ENCODE data around the gene PLS3. TPM values are rescaled to one million over a fixed set of nuclear protein-coding genes. Genes with fewer than 3 reads are reported as not detected.

PLS3 gene
- total and polyA plus RNA-seq, 9 donors, result 60.9 to 171 (median 111) TPM

DNA sequence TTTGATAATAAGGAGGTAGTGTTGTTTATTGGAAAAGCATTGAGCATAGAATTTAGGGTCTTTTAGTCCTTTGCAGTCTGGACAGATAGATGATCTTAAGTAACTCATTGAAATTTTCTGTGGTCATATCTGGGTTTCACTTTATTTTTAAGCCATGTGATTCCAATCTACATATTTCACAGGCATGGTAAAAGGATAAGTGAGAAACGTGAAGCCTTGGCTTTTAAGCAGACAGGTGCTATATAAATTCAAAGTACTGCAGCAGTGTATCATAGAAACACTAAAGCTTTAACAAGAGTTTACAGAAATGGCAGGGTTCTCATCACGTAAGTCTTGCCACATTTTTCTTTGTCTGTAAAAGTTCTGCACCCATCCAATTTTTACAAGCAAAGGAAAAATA, 4.9 kb downstream of the PLS3 start:
- no peak overlapping the region for H3K27ac ChIP-seq
- DNase-seq, result no peak
- intact Hi-C loops (cut with DNase I), result loop anchor here in 2 of 4 donors (10.0 kb wide), 2 partner anchors 69 to 221 kb away; no protein-coding TSS in a partner anchor
- H3K27me3 ChIP-seq, result no peaks in the 10 kb centered on the region
- TF ChIP-seq, protein P1, sequence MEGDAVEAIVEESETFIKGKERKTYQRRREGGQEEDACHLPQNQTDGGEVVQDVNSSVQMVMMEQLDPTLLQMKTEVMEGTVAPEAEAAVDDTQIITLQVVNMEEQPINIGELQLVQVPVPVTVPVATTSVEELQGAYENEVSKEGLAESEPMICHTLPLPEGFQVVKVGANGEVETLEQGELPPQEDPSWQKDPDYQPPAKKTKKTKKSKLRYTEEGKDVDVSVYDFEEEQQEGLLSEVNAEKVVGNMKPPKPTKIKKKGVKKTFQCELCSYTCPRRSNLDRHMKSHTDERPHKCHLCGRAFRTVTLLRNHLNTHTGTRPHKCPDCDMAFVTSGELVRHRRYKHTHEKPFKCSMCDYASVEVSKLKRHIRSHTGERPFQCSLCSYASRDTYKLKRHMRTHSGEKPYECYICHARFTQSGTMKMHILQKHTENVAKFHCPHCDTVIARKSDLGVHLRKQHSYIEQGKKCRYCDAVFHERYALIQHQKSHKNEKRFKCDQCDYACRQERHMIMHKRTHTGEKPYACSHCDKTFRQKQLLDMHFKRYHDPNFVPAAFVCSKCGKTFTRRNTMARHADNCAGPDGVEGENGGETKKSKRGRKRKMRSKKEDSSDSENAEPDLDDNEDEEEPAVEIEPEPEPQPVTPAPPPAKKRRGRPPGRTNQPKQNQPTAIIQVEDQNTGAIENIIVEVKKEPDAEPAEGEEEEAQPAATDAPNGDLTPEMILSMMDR (IDR thresholded peaks at IDR 0.05), result no peak
- no peak for TF ChIP-seq POLR2A (IDR thresholded peaks at IDR 0.05)
- no peaks in the 10 kb centered on the region for H3K36me3 ChIP-seq
- H3K4me3 ChIP-seq, result no peak overlapping the region
- 33 to 38% (median 35%) methylated on average over 2 of the region's 2 CpGs for WGBS, 3 donors
- no peaks in the 10 kb centered on the region for H3K4me1 ChIP-seq (ENCODE audit: insufficient read depth)
- no peaks in the 10 kb centered on the region for H3K9me3 ChIP-seq

DNA sequence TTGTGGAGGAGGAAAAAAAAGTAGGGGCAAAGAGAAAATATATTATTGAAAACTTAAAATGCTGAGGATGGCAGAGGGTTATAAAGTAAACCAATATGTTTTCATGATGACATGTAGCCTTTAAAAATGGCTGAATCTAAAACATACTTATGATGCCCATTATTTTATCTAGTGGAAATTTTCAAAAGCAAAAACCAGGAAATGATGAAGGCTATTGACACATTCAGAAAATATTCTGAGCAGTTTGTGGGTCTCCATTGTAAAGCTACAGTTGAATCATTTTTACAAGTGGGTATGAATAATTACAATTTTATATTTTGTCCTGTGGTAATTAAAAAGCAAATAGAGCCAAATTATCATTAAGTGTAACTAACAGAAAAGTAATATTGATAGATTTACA, 10.7 kb downstream of the PLS3 start:
- H3K4me1 ChIP-seq (ENCODE audit: insufficient read depth), result no peaks in the 10 kb centered on the region
- H3K9me3 ChIP-seq, result no peaks in the 10 kb centered on the region
- TF ChIP-seq, protein P1 (IDR thresholded peaks at IDR 0.05), result no peak
- TF ChIP-seq EP300 (IDR thresholded peaks at IDR 0.05) (no peak), POLR2A (IDR thresholded peaks at IDR 0.05) (no peak)
- H3K27me3 ChIP-seq, result no peaks in the 10 kb centered on the region
- H3K4me3 ChIP-seq, result no peak overlapping the region
- no peak overlapping the region for H3K27ac ChIP-seq
- DNase-seq, result no peak
- intact Hi-C loops (cut with DNase I), result no loop called here
- no peaks in the 10 kb centered on the region for H3K36me3 ChIP-seq

DNA sequence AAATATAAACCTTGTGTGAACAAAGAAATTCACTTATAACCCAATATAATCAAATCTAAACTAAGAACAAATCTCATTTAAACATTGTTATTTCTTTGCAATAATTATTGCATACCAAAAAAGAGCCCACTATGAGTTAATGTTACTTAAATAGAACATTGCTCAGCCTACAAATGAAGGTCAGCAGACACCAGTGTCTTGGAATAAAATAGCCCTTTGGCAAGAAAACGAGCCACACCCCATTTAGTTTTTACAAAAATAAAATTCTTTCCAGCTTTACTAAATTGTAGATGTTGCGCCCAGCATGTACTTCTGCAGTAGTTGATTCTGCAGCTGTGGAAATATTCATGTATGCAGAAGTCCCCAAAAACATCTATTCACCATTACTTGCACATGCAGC, 12.2 kb downstream of the PLS3 start:
- H3K4me3 ChIP-seq, result no peak overlapping the region
- WGBS, 3 donors, result 35 to 45% (median 42%) methylated on average over 2 of the region's 2 CpGs
- H3K27me3 ChIP-seq, result no peaks in the 10 kb centered on the region
- DNase-seq, result no peak
- intact Hi-C loops (cut with DNase I), result no loop called here
- no peaks in the 10 kb centered on the region for H3K36me3 ChIP-seq
- TF ChIP-seq, protein P1 (IDR thresholded peaks at IDR 0.05), result no peak
- TF ChIP-seq POLR2A (IDR thresholded peaks at IDR 0.05) (no peak), EP300 (IDR thresholded peaks at IDR 0.05) (no peak)
- H3K4me1 ChIP-seq (ENCODE audit: insufficient read depth), result no peaks in the 10 kb centered on the region
- H3K27ac ChIP-seq, result no peak overlapping the region
- H3K9me3 ChIP-seq, result no peaks in the 10 kb centered on the region

DNA sequence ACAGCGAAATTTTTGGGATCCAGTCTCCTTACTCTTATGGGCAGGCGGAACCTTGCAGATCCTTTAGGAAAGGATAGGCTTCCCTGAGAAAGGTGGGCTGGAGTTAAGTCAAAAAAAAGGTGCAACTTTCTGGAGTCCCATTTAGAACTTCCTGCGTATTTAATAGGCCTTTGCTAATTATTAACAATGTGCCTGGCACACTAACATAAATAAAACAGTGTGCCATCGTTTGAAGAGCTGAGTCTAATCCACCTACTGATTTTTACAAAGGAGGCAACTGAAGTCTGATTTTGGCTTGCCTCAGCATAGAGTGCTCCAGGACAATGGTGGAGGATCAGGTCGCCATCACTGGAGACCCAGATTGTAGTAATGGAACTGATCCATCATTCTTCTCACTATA, 15.7 kb downstream of the PLS3 start:
- H3K4me1 ChIP-seq (ENCODE audit: insufficient read depth), result no peaks in the 10 kb centered on the region
- no peaks in the 10 kb centered on the region for H3K36me3 ChIP-seq
- intact Hi-C loops (cut with DNase I), result no loop called here
- DNase-seq, result no peak
- WGBS, 3 donors, result 72 to 83% (median 75%) methylated on average over 5 of the region's 5 CpGs
- H3K4me3 ChIP-seq, result no peak overlapping the region
- TF ChIP-seq EP300 (IDR thresholded peaks at IDR 0.05) (no peak), POLR2A (IDR thresholded peaks at IDR 0.05) (no peak)
- TF ChIP-seq, protein P1 (IDR thresholded peaks at IDR 0.05), result no peak
- H3K9me3 ChIP-seq, result no peaks in the 10 kb centered on the region
- no peaks in the 10 kb centered on the region for H3K27me3 ChIP-seq
- no peak overlapping the region for H3K27ac ChIP-seq

DNA sequence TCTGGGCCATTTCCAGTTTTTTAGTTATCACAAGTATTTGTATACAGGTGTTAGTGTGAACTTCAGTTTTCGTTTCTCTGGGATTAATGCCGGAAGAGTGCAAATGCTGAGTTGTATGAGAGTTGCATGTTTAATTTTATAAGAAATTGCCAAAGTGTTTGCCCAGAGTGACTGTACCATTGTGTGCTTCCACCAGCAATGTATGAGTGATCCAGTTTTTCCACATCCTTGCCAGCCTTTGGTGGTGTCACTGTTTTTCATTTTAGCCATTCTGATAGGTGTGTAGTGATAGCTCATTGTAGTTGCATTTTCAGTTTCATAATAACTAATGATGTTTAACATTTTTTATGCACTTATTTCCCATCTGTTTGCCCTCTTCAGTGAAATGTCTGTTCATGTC, 18.4 kb downstream of the PLS3 start:
- Histone ChIP-seq H3K27ac (no peak overlapping the region), H3K4me1 (ENCODE audit: insufficient read depth) (peaks cover 1% of the 10 kb centered on the region), H3K27me3 (no peaks in the 10 kb centered on the region), H3K36me3 (no peaks in the 10 kb centered on the region), H3K9me3 (no peaks in the 10 kb centered on the region), H3K4me3 (no peak overlapping the region)
- WGBS, 3 donors, result 85 to 93% (median 90%) methylated on average over 2 of the region's 2 CpGs
- intact Hi-C loops (cut with DNase I), result no loop called here
- DNase-seq, result no peak
- TF ChIP-seq EP300 (IDR thresholded peaks at IDR 0.05), result no peak
